COLO668 (cell line): Measurements from ENCODE around the gene EPN1.
"Not testable (repeated sequence)": the region's sequence is repeated elsewhere in the genome, so short reads cannot be mapped to it uniquely, and the experiment has no call there.

Experiments
- DNase-seq: peaks from one replicate; lab custom pipeline; 2025; ENCODE audit not compliant: unreplicated experiment; lab: John Stamatoyannopoulos, UW

EPN1 gene

GRCh38 chr19:55717879-55718711 lies 43.1 kb downstream of the EPN1 start:
- DNase-seq: not testable (repeated sequence)

DNA sequence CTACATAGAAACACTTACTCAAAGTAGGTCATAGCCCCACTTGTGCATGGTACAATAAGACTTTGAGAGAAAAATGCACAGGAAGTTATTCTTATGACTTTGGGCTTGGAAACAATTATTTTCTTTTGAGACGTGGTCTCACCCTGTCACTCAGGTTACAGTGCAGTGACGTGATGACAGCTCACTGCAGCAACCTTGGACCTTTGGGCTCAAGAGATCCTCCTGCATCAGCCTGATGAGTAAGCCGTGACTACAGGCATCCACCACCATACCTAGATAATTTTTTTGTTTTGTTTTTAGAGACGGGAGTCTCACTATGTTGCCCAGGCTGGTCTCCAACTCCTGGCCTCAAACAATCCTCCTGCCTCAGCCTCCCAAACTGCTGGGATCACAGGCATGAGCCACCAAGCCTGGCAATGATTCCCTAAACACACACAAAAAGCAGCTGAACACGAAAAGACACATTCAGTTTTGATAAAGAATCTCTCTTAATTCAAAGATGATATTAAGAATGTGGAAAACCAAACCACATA lies 45.3 kb downstream of the EPN1 start:
- no peak for DNase-seq

DNA sequence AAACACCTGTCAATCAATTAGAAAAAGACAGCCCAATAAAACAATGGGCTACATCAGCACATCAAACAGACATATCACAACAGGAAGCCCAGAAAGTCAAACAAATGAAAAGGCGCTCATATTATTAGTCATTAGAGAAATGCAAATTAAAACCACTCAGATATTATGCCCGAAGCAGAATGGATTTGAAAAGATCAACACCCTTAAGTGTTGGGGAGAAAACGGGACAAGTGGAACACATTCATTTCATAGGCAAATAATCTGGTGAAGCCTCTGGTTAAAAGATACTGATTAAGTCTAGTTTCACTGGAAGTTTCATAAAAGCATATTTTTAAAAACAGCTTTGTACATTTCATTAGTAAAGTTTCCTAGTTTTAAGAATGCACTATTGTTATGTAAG lies 45.8 kb downstream of the EPN1 start:
- no peak for DNase-seq

- no peak for DNase-seq
Measured at GRCh38 chr19:55723491-55723890, 48.5 kb downstream of the EPN1 start.

GRCh38 chr19:55730378-55730777 lies 55.4 kb downstream of the EPN1 start:
- not testable (repeated sequence) for DNase-seq

DNA sequence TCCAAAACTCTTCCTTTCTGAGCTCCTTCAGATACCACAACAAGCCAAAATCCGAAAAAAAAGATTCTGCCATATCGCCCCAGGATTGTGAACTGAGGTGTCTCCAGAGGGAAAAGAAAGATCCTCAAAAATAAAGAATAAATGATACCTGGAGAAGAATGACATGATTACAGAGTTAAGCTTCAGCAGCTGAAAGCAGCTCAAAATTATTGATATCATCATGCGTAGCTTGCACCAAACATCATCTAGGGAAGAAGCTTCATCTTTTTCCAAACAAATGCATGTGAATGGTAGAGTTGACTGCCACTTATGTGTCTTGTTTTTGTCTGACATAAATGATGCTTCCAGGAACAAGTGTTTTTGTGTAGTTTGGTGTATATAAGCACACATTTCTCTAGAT lies 63.3 kb downstream of the EPN1 start, which contains the start of gene NLRP9:
TSS of gene NLRP9 (minus strand) at position 101 of the 400 bp plus-strand sequence. CDS start at position 73, 28 bp downstream.
- DNase-seq: no peak

GRCh38 chr19:55750715-55751114 lies 75.7 kb downstream of the EPN1 start:
- no peak for DNase-seq

- DNase-seq: no peak
Measured at GRCh38 chr19:55753401-55753800, 78.4 kb downstream of the EPN1 start.

DNA sequence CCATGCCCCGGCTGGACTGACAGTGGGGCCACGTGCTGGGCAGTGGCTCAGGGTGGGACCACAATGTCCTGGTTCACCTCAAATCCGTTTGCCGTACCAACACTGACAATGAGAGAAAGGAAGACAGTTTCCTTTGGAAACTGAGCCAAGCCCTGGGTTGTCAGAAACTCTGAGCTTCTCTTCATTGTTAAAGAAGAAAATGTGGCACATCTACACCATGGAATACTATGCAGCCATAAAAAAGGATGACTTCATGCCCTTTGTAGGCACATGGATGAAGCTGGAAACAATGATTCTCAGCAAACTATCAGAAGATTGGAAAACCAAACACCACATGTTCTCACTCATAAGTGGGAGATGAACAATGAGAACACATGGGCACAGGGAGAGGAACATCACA lies 81.8 kb downstream of the EPN1 start:
- not testable (repeated sequence) for DNase-seq

DNA sequence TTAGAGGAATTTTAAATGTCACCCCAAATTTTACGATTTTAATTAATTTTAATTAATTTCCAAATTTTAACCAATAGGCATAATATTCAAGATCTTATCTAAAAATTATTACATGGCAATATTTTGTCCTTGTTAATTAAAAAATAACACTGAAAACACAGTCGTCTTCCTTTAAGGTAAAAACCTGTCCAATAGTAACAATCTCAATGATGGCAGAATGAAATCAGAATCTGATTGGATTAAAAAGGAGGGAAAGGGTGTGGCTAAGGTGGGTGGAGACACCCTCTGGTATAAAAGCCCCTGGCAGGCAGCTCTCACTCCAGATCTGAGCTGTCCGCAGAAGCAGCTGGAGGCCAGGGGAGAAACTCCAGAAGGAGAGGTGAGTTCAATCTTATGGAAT lies 83.8 kb downstream of the EPN1 start, which contains the start of gene RFPL4A:
TSS of gene RFPL4A (plus strand) at position 301 of the 400 bp plus-strand sequence. CDS start 2,704 bp downstream, outside the sequence.
- not testable (repeated sequence) for DNase-seq
